HepG2 (cell line): Measurements from ENCODE around the gene LOXL3. TPM values are rescaled to one million over a fixed set of nuclear protein-coding genes. Genes with fewer than 3 reads are reported as not detected.

Experiments used
- AFF4 ChIP-seq: sonication (generic); formaldehyde crosslinking; IDR thresholded peaks from 2 replicates; pipeline ENCODE4 v1.4.0; 2020; ENCODE audit warnings: missing genetic modification reagents
- DR1 ChIP-seq: sonication (generic); formaldehyde crosslinking; IDR thresholded peaks from 2 replicates; pipeline ENCODE4 v1.8.0; 2021; ENCODE audit warnings: mild to moderate bottlenecking, missing genetic modification reagents, inconsistent platforms
- FOXM1 ChIP-seq: sonication (generic); formaldehyde crosslinking; IDR thresholded peaks from 2 replicates; pipeline ENCODE4 v1.5.0; 2020; ENCODE audit warnings: missing genetic modification reagents
- FOXO1 ChIP-seq: sonication (generic); formaldehyde crosslinking; IDR thresholded peaks from 2 replicates; pipeline ENCODE4 v1.4.0; 2020; ENCODE audit warnings: missing genetic modification reagents
- GLMP ChIP-seq: sonication (generic); formaldehyde crosslinking; IDR thresholded peaks from 2 replicates; pipeline ENCODE4 v1.9.0; 2021; ENCODE audit warnings: missing genetic modification reagents, mild to moderate bottlenecking, borderline replicate concordance
- HNF4G ChIP-seq, 2 experiments: sonication (generic) in 1 of 2; formaldehyde crosslinking in 1 of 2; IDR thresholded peaks; 2 replicates each; pipeline versions ENCODE4 v1.4.0 to v1.6.1; 2011 to 2020; ENCODE audit warnings: borderline replicate concordance in 2 of 2, low read depth in 2 of 2, mild to moderate bottlenecking in 2 of 2, low read length in 1 of 2, missing genetic modification reagents in 1 of 2, moderate library complexity in 1 of 2
- MAX ChIP-seq: IDR thresholded peaks from 2 replicates; pipeline ENCODE4 v1.6.1; 2012; ENCODE audit warnings: inconsistent platforms
- PRDM4 ChIP-seq: sonication (generic); formaldehyde crosslinking; IDR thresholded peaks from 2 replicates; pipeline ENCODE4 v1.9.0; 2021; ENCODE audit warnings: missing genetic modification reagents, borderline replicate concordance
- SNAPC2 ChIP-seq: sonication (generic); formaldehyde crosslinking; IDR thresholded peaks from 2 replicates; pipeline ENCODE4 v1.8.1; 2022; ENCODE audit warnings: mild to moderate bottlenecking, missing genetic modification reagents
- ZFAT ChIP-seq: sonication (generic); formaldehyde crosslinking; conservative IDR thresholded peaks from 2 replicates; pipeline ENCODE4 v1.8.1; 2023; ENCODE audit warnings: missing genetic modification reagents, inconsistent platforms
- ZFYVE20 ChIP-seq: sonication (generic); formaldehyde crosslinking; IDR thresholded peaks from 2 replicates; pipeline ENCODE4 v1.8.0; 2023; ENCODE audit warnings: low read depth, mild to moderate bottlenecking, moderate library complexity, missing genetic modification reagents, borderline replicate concordance
- ZNF367 ChIP-seq: sonication (generic); formaldehyde crosslinking; IDR thresholded peaks from 2 replicates; pipeline ENCODE4 v1.4.0; 2020; ENCODE audit warnings: missing genetic modification reagents, borderline replicate concordance
- ZNF496 ChIP-seq: sonication (generic); formaldehyde crosslinking; IDR thresholded peaks from 2 replicates; pipeline ENCODE4 v1.8.1; 2023; ENCODE audit warnings: mild to moderate bottlenecking, moderate library complexity, missing genetic modification reagents; ENCODE audit not compliant: insufficient replicate concordance
- ZNF510 ChIP-seq: sonication (generic); formaldehyde crosslinking; IDR thresholded peaks from 2 replicates; pipeline ENCODE4 v1.4.0; 2020; ENCODE audit warnings: low read depth, mild to moderate bottlenecking, missing genetic modification reagents
- ZNF570 ChIP-seq: sonication (generic); formaldehyde crosslinking; IDR thresholded peaks from 2 replicates; pipeline ENCODE4 v1.4.0; 2020; ENCODE audit warnings: mild to moderate bottlenecking, missing genetic modification reagents, borderline replicate concordance
- ZNF607 ChIP-seq: sonication (generic); formaldehyde crosslinking; IDR thresholded peaks from 2 replicates; pipeline ENCODE4 v1.5.1; 2020; ENCODE audit warnings: missing genetic modification reagents, mild to moderate bottlenecking, borderline replicate concordance
- ZNF614 ChIP-seq: IDR thresholded peaks from 2 replicates; pipeline ENCODE4 v1.6.1; 2018; ENCODE audit warnings: missing biosample characterization, missing genetic modification reagents, inconsistent platforms, borderline replicate concordance
- ZNF773 ChIP-seq: sonication (generic); formaldehyde crosslinking; IDR thresholded peaks from 2 replicates; pipeline ENCODE4 v1.4.0; 2020; ENCODE audit warnings: missing genetic modification reagents, borderline replicate concordance
- ZNF883 ChIP-seq: sonication (generic); formaldehyde crosslinking; IDR thresholded peaks from 2 replicates; pipeline ENCODE4 v1.5.1; 2020; ENCODE audit warnings: mild to moderate bottlenecking, missing genetic modification reagents; ENCODE audit errors: not compliant biosample characterization
- polyA plus RNA-seq, 8 experiments: library from polyadenylated mRNA; depleted of rRNA in 3 of 8; stranded (reverse) in 7 of 8; unstranded in 1 of 8; fragments of >200 nt; fragmentation: Illumina TruSeq in 4 of 8; extraction: Trizol in 4 of 8; gene quantifications; 2 replicates each; pipeline versions ENCODE4 v1.2.1 to v1.2.3, GENCODE V29; 2011 to 2016; ENCODE audit warnings: low read depth in 4 of 8, missing spikeins in 1 of 8, mixed read lengths in 1 of 8; ENCODE audit not compliant: insufficient read depth in 1 of 8
- total RNA-seq, 5 experiments: library from RNA; depleted of rRNA; stranded (reverse); fragments of >200 nt; fragmentation: Illumina TruSeq; extraction: Trizol; gene quantifications; 2 replicates each; pipeline ENCODE4 v1.2.3, GENCODE V29; 2016; ENCODE audit warnings: low read depth in 1 of 5

LOXL3 gene
- total and polyA plus RNA-seq, 2 of the 13 experiments (the other 11 are each of a cell fraction or from before 2014, with no cell fraction given) = 0.55 to 6.5 TPM

GRCh38 chr2:74488643-74489481 lies 64.9 kb downstream of the LOXL3 start (continued):
- no peak for TF ChIP-seq PRDM4 (CRISPR knock-in tag)
- TF ChIP-seq ZFYVE20 (CRISPR knock-in tag) = no peak
- peak; percentile 80 for TF ChIP-seq MAX
- peak; percentile 51 for TF ChIP-seq ZNF883 (CRISPR knock-in tag)
- no peak for TF ChIP-seq ZNF367
- TF ChIP-seq SNAPC2 (CRISPR knock-in tag) = no peak; the same call in 1 of the 2 replicates
- peak; percentile 64; the same call in 1 of the 2 replicates for TF ChIP-seq ZNF614 (CRISPR knock-in tag)
- no peak for TF ChIP-seq ZFAT
- no peak for TF ChIP-seq ZNF510
- TF ChIP-seq ZNF607 = no peak
- no peak for TF ChIP-seq AFF4 (CRISPR knock-in tag)
- no peak for TF ChIP-seq DR1
- no peak for TF ChIP-seq ZNF496
- peak; percentile 95 for TF ChIP-seq HNF4G (IDR thresholded peaks at IDR 0.05; ENCODE audit: borderline replicate concordance, low read depth, low read length)
- TF ChIP-seq HNF4G (CRISPR knock-in tag; IDR thresholded peaks at IDR 0.05; ENCODE audit: borderline replicate concordance, low read depth) = peak; percentile 57; the same call in 1 of the 2 replicates
- no peak; the same call in 1 of the 2 replicates for TF ChIP-seq FOXO1 (CRISPR knock-in tag)
- TF ChIP-seq ZNF570 (CRISPR knock-in tag) = no peak
- TF ChIP-seq ZNF773 (CRISPR knock-in tag) = no peak
- TF ChIP-seq GLMP = no peak
- TF ChIP-seq FOXM1 (CRISPR knock-in tag) = no peak
